GM18951 (cell line): ENCODE results near the gene SCGB1A1.
"Not testable (repeated sequence)": the region's sequence is repeated elsewhere in the genome, so short reads cannot be mapped to it uniquely, and the experiment has no call there.

Experiments used
- POLR2A ChIP-seq: IDR thresholded peaks from 4 replicates; pipeline ENCODE4 v1.6.1; 2011; ENCODE audit warnings: mild to moderate bottlenecking; ENCODE audit not compliant: insufficient read length, insufficient read depth; ENCODE audit errors: extremely low read depth
- in situ Hi-C: fragments of 300-500 bp; cut with MboI; formaldehyde crosslinking; loops from one replicate; pipeline ENCODE4 v1.12.0; 2022; ENCODE audit warnings: low sequenced_read_pairs, mixed read lengths, inconsistent platforms; ENCODE audit not compliant: unreplicated experiment

SCGB1A1 gene

GRCh38 chr11:62435846-62436660 lies 17.2 kb downstream of the SCGB1A1 start:
- TF ChIP-seq POLR2A = no peak
- in situ Hi-C loops = no loop called here

- in situ Hi-C loops = no loop called here
- no peak for TF ChIP-seq POLR2A
Measured at GRCh38 chr11:62437616-62438015, 18.8 kb downstream of the SCGB1A1 start.

GRCh38 chr11:62438641-62439040 lies 19.8 kb downstream of the SCGB1A1 start:
- TF ChIP-seq POLR2A = no peak

GRCh38 chr11:62439785-62440602 lies 21.2 kb downstream of the SCGB1A1 start:
- TF ChIP-seq POLR2A = no peak
- in situ Hi-C loops = no loop called here

More at GRCh38 chr11:62438641-62439040, 19.8 kb downstream of the SCGB1A1 start:
- in situ Hi-C loops = no loop called here

- no peak for TF ChIP-seq POLR2A
- in situ Hi-C loops = no loop called here
Measured at GRCh38 chr11:62443390-62444235, 24.8 kb downstream of the SCGB1A1 start.

- no peak for TF ChIP-seq POLR2A
Measured at GRCh38 chr11:62444236-62444833, 25.5 kb downstream of the SCGB1A1 start.

GRCh38 chr11:62444835-62445234 lies 26.0 kb downstream of the SCGB1A1 start:
- TF ChIP-seq POLR2A = no peak
- in situ Hi-C loops = no loop called here

More at GRCh38 chr11:62444236-62444833, 25.5 kb downstream of the SCGB1A1 start:
- in situ Hi-C loops = no loop called here

GRCh38 chr11:62445314-62445740 lies 26.5 kb downstream of the SCGB1A1 start:
- TF ChIP-seq POLR2A = no peak
- in situ Hi-C loops = no loop called here

- in situ Hi-C loops = no loop called here
- no peak for TF ChIP-seq POLR2A
Measured at GRCh38 chr11:62446091-62446490, 27.3 kb downstream of the SCGB1A1 start.

- in situ Hi-C loops = no loop called here
- no peak for TF ChIP-seq POLR2A
Measured at GRCh38 chr11:62449451-62449851, 30.6 kb downstream of the SCGB1A1 start.

- in situ Hi-C loops = not testable (repeated sequence)
Measured at GRCh38 chr11:62449912-62450311, 31.1 kb downstream of the SCGB1A1 start.

GRCh38 chr11:62450543-62451240 lies 31.9 kb downstream of the SCGB1A1 start:
- TF ChIP-seq POLR2A = no peak
- in situ Hi-C loops = no loop called here
